Liver (tissue), 9 donors: Measurements from ENCODE around the gene LEAP2. TPM values are rescaled to one million over a fixed set of nuclear protein-coding genes. Genes with fewer than 3 reads are reported as not detected.

ENCODE experiments used
- DNase-seq: peaks from one replicate; pipeline ENCODE4 v3.0.0-alpha.2; 2017; ENCODE audit warnings: low spot score
- H3K27ac ChIP-seq, 2 donors: one replicate each; pipeline ENCODE4 v1.7.0; 2013; ENCODE audit warnings: inconsistent platforms in 2 of 2, low read length in 2 of 2, control low read depth in 1 of 2, low read depth in 1 of 2, mild to moderate bottlenecking in 1 of 2
- H3K27me3 ChIP-seq, 4 donors: one replicate each; pipeline versions ENCODE4 v1.6.1 to v1.7.0; 2013; ENCODE audit warnings: low read length in 3 of 4, inconsistent platforms in 1 of 4, mild to moderate bottlenecking in 1 of 4, moderate library complexity in 1 of 4; ENCODE audit not compliant: control insufficient read depth in 4 of 4, insufficient read depth in 4 of 4
- H3K36me3 ChIP-seq, 4 donors: one replicate each; pipeline versions ENCODE4 v1.6.1 to v1.7.0; 2013; ENCODE audit warnings: low read length in 3 of 4, mild to moderate bottlenecking in 3 of 4, low read depth in 1 of 4, moderate library complexity in 1 of 4; ENCODE audit not compliant: control insufficient read depth in 4 of 4, insufficient read depth in 3 of 4
- H3K4me1 ChIP-seq, 4 donors: one replicate each; pipeline versions ENCODE4 v1.6.1 to v1.7.0; 2013; ENCODE audit warnings: low read length in 3 of 4, mild to moderate bottlenecking in 3 of 4, moderate library complexity in 1 of 4; ENCODE audit not compliant: control insufficient read depth in 4 of 4, insufficient read depth in 4 of 4
- H3K4me3 ChIP-seq, 3 donors: one replicate each; pipeline versions ENCODE4 v1.6.1 to v1.7.0; 2013; ENCODE audit warnings: low read length in 3 of 3, control low read depth in 1 of 3, low read depth in 1 of 3, mild to moderate bottlenecking in 1 of 3
- H3K9ac ChIP-seq, 2 donors: one replicate each; pipeline ENCODE4 v1.7.0; 2013; ENCODE audit warnings: low read length in 2 of 2, mild to moderate bottlenecking in 2 of 2, moderate library complexity in 2 of 2, control low read depth in 1 of 2, low read depth in 1 of 2
- H3K9me3 ChIP-seq, 4 donors: one replicate each; pipeline versions ENCODE4 v1.6.1 to v1.7.0; 2013; ENCODE audit warnings: low read length in 3 of 4; ENCODE audit not compliant: control insufficient read depth in 4 of 4
- ATF3 ChIP-seq: IDR thresholded peaks from 2 replicates; pipeline ENCODE4 v1.6.1; 2016; ENCODE audit warnings: antibody characterized with exemption
- CTCF ChIP-seq: fragments of 150-350 bp; IDR thresholded peaks from 2 replicates; pipeline ENCODE4 v1.5.1; 2017; ENCODE audit warnings: improper control_type of control experiment, low read depth, low read length; ENCODE audit not compliant: missing input control
- EGR1 ChIP-seq, 2 donors: IDR thresholded peaks; 2 replicates each; pipeline ENCODE4 v1.6.1; 2016 to 2018; ENCODE audit warnings: antibody characterized with exemption in 2 of 2, low read depth in 2 of 2
- FOXA1 ChIP-seq: IDR thresholded peaks from 2 replicates; pipeline ENCODE4 v1.6.1; 2016; ENCODE audit warnings: antibody characterized with exemption
- FOXA2 ChIP-seq: IDR thresholded peaks from 2 replicates; pipeline ENCODE4 v1.6.1; 2016; ENCODE audit warnings: antibody characterized with exemption
- GABPA ChIP-seq, 2 donors: IDR thresholded peaks in 1 of 2; conservative IDR thresholded peaks in 1 of 2; 2 replicates each; pipeline ENCODE4 v1.6.1; 2016; ENCODE audit warnings: antibody characterized with exemption in 2 of 2, mild to moderate bottlenecking in 1 of 2, moderate library complexity in 1 of 2
- HNF4A ChIP-seq, 2 donors: conservative IDR thresholded peaks; 2 replicates each; pipeline ENCODE4 v1.6.1; 2016; ENCODE audit warnings: antibody characterized with exemption in 2 of 2, mild to moderate bottlenecking in 2 of 2
- HNF4G ChIP-seq: IDR thresholded peaks from 2 replicates; pipeline ENCODE4 v1.6.1; 2016; ENCODE audit warnings: antibody characterized with exemption
- JUND ChIP-seq, 2 donors: IDR thresholded peaks; 2 replicates each; pipeline ENCODE4 v1.6.1; 2016; ENCODE audit warnings: antibody characterized with exemption in 2 of 2
- NR2F2 ChIP-seq: IDR thresholded peaks from 2 replicates; pipeline ENCODE4 v1.6.1; 2016; ENCODE audit warnings: antibody characterized with exemption
- RAD21 ChIP-seq, 2 donors: IDR thresholded peaks; 2 replicates each; pipeline ENCODE4 v1.6.1; 2016; ENCODE audit warnings: antibody characterized with exemption in 2 of 2, mild to moderate bottlenecking in 2 of 2
- REST ChIP-seq: IDR thresholded peaks from 2 replicates; pipeline ENCODE4 v1.6.1; 2016; ENCODE audit warnings: antibody characterized with exemption, mild to moderate bottlenecking
- RXRA ChIP-seq, 2 donors: IDR thresholded peaks; 2 replicates each; pipeline ENCODE4 v1.6.1; 2017 to 2018; ENCODE audit warnings: antibody characterized with exemption in 2 of 2, mild to moderate bottlenecking in 1 of 2
- SP1 ChIP-seq: IDR thresholded peaks from 2 replicates; pipeline ENCODE4 v1.6.1; 2018; ENCODE audit warnings: antibody characterized with exemption, mild to moderate bottlenecking
- TAF1 ChIP-seq: conservative IDR thresholded peaks from 2 replicates; pipeline ENCODE4 v1.6.1; 2016; ENCODE audit warnings: antibody characterized with exemption, mild to moderate bottlenecking
- YY1 ChIP-seq: IDR thresholded peaks from 2 replicates; pipeline ENCODE4 v1.6.1; 2016; ENCODE audit warnings: antibody characterized with exemption, mild to moderate bottlenecking
- ZBTB33 ChIP-seq: IDR thresholded peaks from 2 replicates; pipeline ENCODE4 v1.6.1; 2016; ENCODE audit warnings: antibody characterized with exemption
- WGBS: extraction: QIAGEN DNeasy Blood & Tissue Kit; methylation state at CpG from one replicate; pipeline ENCODE4 v1.1.7; 2013; 5-methylcytosine and 5-hydroxymethylcytosine counted together
- polyA plus RNA-seq, 2 donors: library from polyadenylated mRNA; stranded (reverse) in 1 of 2; unstranded in 1 of 2; fragments of 200-250 nt in 1 of 2; fragments of >200 nt in 1 of 2; fragmentation: Nextera tagmentation in 1 of 2; extraction: Ambion mirVana in 1 of 2; gene quantifications; one replicate each; pipeline versions ENCODE4 v1.2.1 to v1.2.3, GENCODE V29; 2013 to 2015
- total RNA-seq, 2 donors: library from RNA; depleted of rRNA; stranded (reverse); fragments of >200 nt; gene quantifications; one replicate each; pipeline ENCODE4 v1.2.3, GENCODE V29; 2014
- TF ChIP-seq, protein P1 (sequence below): IDR thresholded peaks from 2 replicates; pipeline ENCODE4 v1.6.1; 2016; ENCODE audit warnings: antibody characterized with exemption
- donor health status: healthy.
- donor health status: healthy.
- donor health status: healthy.
- donor health status: healthy.
- donor health status: healthy.

Gene LEAP2
- total and polyA plus RNA-seq, 4 donors: 12.0 to 736 (median 62.4) TPM

DNA sequence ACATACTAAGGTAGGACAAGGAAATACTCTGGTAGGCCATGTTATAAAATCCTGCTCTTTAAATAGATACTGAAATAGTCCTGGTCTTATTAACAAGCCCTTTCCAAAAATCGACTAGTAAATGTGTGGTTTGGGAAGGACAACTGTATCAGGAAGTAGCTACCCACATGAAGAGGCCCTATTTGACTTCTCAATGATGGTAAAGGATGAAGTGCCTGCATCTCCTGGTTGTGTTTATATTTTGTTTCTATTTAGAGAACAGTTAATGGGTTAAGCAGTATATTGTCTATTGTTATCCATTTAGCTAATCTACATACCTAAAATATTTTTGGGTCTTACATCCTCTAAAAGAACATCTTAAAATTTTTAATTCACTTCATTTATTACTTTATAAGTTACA, 19.7 kb upstream of the LEAP2 start:
- WGBS: 14% methylated on average over 1 of the region's 1 CpG
- no peaks in the 10 kb centered on the region for H3K36me3 ChIP-seq

More for the DNA sequence above, 19.7 kb upstream of the LEAP2 start:
- DNase-seq: no peak
- Histone ChIP-seq H3K4me3 (no peak overlapping the region), H3K27me3 (no peaks in the 10 kb centered on the region), H3K9ac (peak overlapping the region in 1 of 2 donors; percentile 81), H3K4me1 (peaks cover 0 to 26% (median 9%) of the 10 kb centered on the region in 4 donors), H3K9me3 (no peaks in the 10 kb centered on the region), H3K27ac (peak overlapping the region; percentile 68 to 84)
- TF ChIP-seq HNF4A (conservative IDR thresholded peaks at IDR 0.05) (no peak), FOXA2 (no peak), SP1 (no peak), ATF3 (no peak), JUND (IDR thresholded peaks at IDR 0.05) (no peak), RXRA (IDR thresholded peaks at IDR 0.05) (no peak), FOXA1 (no peak), TAF1 (no peak), YY1 (no peak), GABPA (IDR thresholded peaks at IDR 0.05 in 1 of 2, conservative IDR thresholded peaks at IDR 0.05 in 1 of 2) (no peak), RAD21 (IDR thresholded peaks at IDR 0.05) (no peak), CTCF (no peak), EGR1 (IDR thresholded peaks at IDR 0.05; ENCODE audit: low read depth in 2 of 2) (no peak), REST (no peak), ZBTB33 (no peak), NR2F2 (no peak), HNF4G (no peak)
- TF ChIP-seq, protein P1, sequence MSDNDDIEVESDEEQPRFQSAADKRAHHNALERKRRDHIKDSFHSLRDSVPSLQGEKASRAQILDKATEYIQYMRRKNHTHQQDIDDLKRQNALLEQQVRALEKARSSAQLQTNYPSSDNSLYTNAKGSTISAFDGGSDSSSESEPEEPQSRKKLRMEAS: no peak
